Measurements from ENCODE around the gene TMEM86B.
"Not testable (repeated sequence)": the region's sequence is repeated elsewhere in the genome, so short reads cannot be mapped to it uniquely, and the experiment has no call there.

The TMEM86B gene

GRCh38 chr19:55241143-55241934, 12.8 kb upstream of the TMEM86B start:
- no peak for DNase-seq

GRCh38 chr19:55240713-55241020, 12.1 kb upstream of the TMEM86B start:
- DNase-seq, result no peak

GRCh38 chr19:55239004-55239403, 10.4 kb upstream of the TMEM86B start:
- no peak for DNase-seq

- DNase-seq, result no peak
Observed at GRCh38 chr19:55238030-55238429, 9.5 kb upstream of the TMEM86B start.

GRCh38 chr19:55232986-55233385, 4.4 kb upstream of the TMEM86B start:
- DNase-seq, result no peak

- DNase-seq, result no peak
Observed at GRCh38 chr19:55232286-55232602, 3.7 kb upstream of the TMEM86B start.

DNA sequence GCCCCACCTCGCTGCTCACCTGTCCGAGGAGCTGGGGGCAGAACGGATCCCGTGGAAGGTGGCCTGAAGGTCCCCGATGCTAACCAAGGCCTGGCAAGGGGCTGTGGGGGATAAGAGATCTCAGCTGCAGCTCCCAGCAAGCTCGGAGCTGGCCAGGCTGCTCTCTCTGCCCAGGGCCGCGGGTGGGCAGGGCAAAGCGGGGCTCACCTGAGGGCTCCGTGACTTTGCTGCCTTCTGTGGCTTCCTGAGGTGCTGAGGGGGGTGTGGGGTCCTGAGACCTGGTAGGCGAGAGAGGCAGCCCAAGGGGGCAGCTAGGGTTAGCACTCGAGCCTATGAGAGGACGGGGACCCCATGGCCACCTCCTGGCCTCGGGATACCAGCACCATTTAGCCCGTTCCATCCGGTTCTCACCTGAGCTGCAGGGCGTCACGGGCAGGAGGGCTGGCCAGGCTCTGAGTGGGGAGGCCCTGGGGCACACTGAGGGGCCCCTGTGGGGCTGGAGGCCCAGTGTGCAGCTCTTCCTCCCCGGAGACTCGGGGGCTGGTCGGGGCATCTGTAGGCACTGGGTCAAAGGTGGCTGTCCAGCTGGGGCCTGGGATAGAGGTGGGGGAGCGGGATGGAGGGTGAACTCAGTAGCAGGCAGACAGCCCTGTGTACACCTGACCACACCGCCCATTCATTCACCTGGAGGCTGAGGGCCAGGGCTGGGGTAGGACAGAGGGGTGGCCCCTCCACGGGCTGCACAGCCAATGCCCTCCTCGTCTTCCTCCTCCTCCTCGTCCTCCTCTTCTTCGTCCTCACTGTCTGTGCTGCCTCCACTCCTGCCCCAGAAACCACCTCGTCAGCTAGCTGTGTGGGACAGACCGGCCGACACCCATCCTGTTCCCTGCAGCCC, 3.1 kb upstream of the TMEM86B start:
- no peak for DNase-seq

- no peak for DNase-seq
Observed at GRCh38 chr19:55230780-55231179, 2.2 kb upstream of the TMEM86B start.

DNA sequence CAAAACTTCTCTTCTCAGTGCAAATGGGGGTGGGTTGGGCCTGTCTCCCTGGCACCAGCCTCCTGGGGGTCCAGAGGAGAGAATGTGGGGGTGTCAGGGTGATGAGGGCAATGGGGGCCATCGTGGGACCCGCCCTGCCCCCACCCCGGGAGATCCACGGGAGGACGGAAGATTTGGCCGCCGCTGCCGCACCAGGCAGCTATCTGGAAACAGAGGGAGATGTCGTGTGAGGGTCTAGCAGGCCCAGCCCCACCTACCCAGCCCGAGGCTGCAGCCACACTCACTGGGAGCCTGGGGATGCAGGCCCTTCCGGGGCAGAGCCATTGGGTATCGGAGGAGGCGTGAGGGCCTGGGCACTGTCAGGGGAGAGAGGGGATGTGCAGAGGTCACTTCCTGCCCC, 1.8 kb upstream of the TMEM86B start:
- DNase-seq, result no peak

DNA sequence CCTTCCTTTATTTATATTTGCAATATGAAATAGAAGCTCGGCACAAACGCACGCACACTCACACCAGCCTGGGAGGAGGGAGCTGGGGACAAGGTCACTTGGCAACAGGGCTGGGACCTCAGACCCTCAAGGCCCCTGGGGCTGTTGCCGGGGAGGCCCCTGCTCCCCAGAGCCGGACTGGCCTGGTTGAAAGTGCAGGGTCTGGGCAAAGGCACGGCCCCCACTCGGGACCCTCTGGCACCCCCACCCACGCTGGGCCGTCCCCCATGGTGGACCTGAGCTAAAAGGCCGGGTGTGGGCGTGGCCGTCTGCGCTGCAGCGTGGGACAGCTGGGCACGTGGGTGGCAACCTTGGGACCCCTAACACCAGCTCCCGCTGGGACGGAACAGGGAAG, 1.2 kb upstream of the TMEM86B start:
- DNase-seq, result no peak

DNA sequence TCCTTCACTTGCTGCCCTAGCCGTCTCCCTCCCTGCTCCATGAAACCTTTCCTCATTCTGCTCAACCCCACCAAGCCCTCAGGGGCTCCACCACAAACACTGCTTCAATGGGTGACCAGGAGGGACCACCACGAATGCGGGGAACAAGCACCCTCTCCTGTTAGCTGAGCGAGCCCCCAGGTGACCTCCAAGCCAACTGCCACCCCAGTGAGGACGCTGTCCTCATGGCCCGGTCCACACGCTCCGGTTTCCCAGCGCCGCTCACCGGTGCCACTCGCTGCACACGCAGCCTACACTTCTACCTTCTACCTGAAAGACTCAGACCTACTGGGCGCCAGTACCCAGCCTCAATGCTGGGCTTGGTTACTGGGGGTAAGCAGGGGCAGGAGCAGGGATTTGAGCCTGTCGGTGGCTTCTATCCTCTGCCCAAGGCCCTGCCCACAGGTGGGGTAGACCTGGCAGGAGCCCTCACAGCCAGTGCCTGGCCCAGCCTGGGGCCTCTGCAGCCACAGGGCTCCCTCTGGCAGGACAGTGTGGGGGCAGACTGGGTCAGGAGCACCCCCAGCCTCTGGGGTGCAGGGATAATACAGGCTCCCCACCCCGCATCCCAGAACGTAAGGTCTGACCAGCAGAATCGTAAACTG, 704 bp upstream of the TMEM86B start:
- DNase-seq, result no peak

- DNase-seq, result no peak
Observed at GRCh38 chr19:55228015-55228391, 560 bp downstream of the TMEM86B start.

- DNase-seq, result no peak
Observed at GRCh38 chr19:55227241-55228014, 1.1 kb downstream of the TMEM86B start.

DNA sequence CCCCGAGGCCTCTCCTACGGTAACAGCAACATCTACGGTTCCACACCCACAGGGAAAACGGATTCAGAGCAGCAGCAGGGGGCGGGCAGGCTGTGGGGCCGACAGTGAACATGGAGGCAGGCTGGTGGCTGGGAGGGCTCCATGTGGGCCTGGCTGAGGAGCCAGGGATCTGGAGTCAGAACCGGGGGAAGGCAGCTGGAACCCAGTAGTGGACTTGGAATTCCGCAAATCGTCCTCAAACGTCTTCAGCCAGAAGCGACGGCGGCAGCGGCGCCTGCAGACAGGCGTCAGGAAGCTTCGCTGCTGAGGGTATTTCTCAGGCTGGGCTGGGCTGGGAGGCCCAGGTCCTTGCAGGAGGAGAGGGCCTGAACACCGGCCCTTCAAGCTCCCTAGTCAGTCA, 1.8 kb downstream of the TMEM86B start:
- no peak for DNase-seq

- DNase-seq, result no peak
Observed at GRCh38 chr19:55226273-55226672, 2.3 kb downstream of the TMEM86B start.

DNA sequence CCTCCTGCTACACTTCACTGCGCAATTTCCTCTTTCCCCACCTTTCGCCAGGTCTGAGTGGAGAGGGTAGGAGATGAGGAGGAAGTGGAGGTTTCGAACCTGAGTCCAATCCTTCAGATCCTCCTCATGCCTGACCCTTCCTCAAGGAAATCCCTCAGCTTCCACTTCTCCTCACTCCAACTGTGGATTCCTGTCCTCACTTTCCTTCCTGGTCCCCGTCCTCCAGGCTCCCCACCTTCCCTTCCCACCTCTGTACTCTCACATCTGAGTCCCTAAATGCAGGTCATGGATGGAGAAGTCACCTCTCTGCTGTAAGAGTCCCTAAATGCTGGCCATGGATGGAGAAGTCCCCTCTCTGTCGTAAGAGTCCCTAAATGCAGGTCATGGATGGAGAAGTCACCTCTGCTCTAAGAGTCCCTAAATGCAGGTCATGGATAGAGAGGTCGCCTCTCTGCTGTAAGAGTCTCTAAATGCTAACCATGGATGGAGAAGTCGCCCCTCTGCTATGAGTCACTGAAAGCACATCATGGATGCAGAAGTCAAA, 3.1 kb downstream of the TMEM86B start:
- DNase-seq, result no peak

DNA sequence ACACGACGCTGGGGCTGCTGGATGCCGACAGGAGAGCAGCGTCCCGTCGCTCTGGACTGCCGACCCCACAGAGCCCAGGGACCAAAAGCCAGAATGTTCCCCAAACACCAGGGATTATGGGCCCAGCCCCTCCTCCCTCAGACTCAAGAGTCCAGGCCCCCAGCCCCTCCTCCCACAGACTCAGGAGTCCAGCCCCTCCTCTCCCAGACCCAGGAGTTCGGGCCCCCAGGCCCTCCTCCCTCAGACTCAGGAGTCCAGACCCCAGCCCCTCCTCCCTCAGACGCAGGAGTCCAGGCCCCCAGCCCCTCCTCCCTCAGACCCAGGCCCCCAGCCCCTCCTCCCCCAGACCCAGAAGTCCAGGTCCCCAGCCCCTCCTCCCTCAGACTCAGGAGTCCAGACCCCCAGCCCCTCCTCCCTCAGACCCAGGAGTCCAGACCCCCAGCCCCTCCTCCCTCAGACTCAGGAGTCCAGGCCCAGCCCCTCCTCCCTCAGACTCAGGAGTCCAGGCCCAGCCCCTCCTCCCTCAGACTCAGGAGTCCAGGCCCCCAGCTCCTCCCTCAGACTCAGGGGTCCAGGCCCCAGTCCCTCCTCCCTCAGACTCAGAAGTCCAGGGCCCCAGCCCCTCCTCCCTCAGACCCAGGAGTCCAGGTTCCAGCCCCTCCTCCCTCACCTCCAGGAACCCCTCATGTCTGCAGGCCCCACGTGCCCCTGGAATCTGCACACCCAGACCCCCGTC, 3.7 kb downstream of the TMEM86B start:
- not testable (repeated sequence) for DNase-seq

DNA sequence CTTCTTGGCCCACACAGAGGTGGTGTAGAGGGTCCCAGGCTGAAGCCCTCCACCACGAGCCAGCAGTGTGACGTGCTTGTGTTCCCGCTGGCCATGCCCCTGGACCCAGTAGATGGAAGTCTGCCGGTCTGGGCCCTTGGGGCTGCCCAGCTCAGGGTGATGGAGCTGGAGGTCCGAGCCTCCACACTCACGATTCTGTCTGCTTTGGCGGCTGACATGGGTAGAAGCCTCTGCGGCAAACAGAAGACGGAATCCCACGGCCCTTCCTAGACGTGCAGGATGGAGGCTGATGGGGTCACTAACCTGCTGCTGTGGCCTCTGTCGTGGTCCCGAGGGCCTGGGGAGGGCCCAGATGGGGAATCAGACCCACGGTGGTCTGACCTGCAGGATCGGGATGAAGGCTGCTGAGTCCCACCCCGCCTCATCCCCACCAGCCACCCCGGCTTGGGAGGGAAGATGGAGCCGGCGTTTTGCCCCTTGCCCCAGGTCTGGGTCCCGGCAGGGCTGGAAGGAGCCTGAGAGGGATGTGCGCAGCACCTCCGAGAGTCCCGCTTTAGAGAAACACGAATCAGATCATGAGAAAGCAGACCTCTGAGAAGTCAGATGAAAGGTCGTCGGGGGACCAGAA, 4.4 kb downstream of the TMEM86B start:
- no peak for DNase-seq

DNA sequence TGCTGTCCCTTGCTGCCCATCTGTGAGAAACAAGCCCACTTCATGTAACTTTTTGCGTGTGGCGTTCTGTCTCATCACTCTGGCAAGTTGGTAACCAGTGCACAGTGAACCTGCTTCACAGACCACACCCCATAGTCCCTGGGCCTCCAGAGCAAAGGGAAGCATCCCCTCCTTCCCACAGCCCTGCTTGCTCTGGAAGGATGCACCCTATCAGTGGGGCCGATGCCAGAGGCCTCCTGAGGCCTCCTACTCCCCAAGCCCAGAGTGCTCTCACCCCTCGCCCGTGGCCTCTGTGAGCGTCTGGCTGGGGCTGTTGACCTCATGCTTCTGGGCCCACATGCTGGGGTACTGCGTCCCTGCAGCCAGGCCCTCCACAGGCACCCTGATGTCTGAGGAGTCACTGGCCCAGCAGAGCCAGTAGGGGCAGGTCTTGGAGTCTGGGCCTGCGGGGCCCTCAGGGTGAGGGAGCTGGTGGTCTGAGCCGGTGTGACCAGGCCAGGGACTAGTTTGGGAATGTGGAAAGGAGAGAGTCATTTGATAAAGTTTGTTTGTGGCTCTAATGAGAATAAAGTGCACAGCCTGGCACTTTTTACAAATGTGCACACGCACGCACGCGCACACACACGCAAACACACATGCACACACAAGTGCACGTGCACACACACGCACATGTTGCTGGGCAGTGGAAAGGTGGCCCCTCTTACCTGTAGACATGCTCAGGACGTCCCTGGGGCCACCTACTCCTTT, 5.1 kb downstream of the TMEM86B start:
- no peak for DNase-seq

GRCh38 chr19:55220525-55220924, 8.0 kb downstream of the TMEM86B start:
- DNase-seq, result no peak

All from NCI-H69 (cell line).